DMS 273 (cell line): ENCODE results near the gene PALS2.

Experiments used
- DNase-seq: peaks from one replicate; lab custom pipeline; 2025; ENCODE audit not compliant: unreplicated experiment; lab: John Stamatoyannopoulos, UW

Gene PALS2

DNA sequence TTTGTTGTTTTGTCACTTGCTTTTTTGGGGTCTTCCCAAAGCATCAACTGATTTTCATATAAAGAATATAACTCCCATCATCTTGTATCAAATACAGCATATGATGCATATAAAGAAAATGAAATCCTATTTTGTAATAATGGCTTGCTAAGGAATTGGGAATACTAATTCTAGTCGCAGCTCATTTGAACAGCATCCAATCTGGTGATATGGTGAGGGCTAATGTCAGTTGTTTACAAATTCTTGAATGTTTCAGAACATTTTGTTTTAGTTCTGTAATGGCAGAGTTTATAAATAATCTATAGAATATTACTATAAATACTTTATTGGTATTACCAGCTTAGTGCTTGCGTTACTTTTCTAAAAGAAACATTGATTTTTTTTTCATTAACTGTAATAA, 8.9 kb downstream of the PALS2 start:
- no peak for DNase-seq

- peak; percentile 52 for DNase-seq
Observed at GRCh38 chr7:24587853-24588252, 14.6 kb downstream of the PALS2 start.

GRCh38 chr7:24591152-24591551, 17.9 kb downstream of the PALS2 start:
- DNase-seq = no peak

- DNase-seq = no peak
Observed at GRCh38 chr7:24595671-24596418, 22.6 kb downstream of the PALS2 start.

GRCh38 chr7:24597014-24597413, 23.8 kb downstream of the PALS2 start:
- no peak for DNase-seq

- DNase-seq = no peak
Observed at GRCh38 chr7:24601600-24601999, 28.3 kb downstream of the PALS2 start.

- DNase-seq = no peak
Observed at GRCh38 chr7:24602860-24603456, 29.7 kb downstream of the PALS2 start.

GRCh38 chr7:24604630-24605029, 31.4 kb downstream of the PALS2 start:
- no peak for DNase-seq

GRCh38 chr7:24608504-24608903, 35.3 kb downstream of the PALS2 start:
- no peak for DNase-seq

GRCh38 chr7:24609059-24609458, 35.8 kb downstream of the PALS2 start:
- peak; percentile 35 for DNase-seq

DNA sequence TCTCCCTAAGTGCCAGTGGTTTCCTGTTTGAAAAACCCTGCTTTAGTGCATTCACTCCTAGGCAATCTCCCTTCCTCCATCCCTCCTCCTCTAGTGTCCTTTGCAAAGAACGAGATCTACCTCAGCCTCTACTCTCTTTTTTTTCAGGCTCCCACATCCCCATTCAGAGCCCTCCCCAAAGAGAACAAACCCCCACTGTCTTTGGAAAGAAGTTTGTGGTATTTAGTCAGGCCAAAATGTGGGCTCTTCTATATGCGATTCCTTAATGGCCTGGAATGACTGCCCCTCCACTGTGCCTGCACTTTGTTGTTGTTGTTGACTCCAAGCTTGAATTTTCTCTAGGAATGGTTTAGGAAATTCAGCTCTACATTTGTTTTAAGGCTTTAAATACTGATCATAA, 36.3 kb downstream of the PALS2 start:
- DNase-seq = no peak

- DNase-seq = no peak
Observed at GRCh38 chr7:24611130-24611529, 37.9 kb downstream of the PALS2 start.

- no peak for DNase-seq
Observed at GRCh38 chr7:24617957-24618616, 44.8 kb downstream of the PALS2 start.

- no peak for DNase-seq
Observed at GRCh38 chr7:24619978-24620377, 46.7 kb downstream of the PALS2 start.

DNA sequence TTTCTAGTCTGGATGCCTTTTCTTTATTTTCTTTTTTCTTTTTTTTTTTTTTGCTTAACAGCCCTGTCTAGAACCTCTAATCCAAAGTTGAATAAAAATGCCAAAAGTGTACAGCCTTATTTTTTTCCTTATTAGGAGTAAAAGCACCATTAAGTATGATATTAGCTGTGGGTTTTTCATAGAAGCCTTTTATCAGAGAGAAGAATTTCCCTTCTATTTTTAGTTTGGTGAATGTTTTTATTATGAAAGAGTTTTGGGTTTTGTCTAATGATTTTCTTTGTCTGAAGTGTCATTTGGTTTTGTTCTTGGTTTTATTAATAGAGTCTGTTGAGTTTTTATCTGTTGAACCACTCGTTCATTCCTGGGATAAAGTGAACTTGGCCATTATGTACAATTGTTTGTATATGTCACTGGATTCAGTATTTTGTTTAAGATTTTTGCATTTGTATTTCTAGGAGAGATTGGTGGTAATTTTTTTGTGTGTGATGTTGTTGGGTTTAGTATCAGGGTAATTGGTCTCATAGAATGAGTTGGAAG, 49.5 kb downstream of the PALS2 start:
- DNase-seq = no peak
